MCF 10A (cell line): Measurements from ENCODE around the gene WNT4. TPM values are rescaled to one million over a fixed set of nuclear protein-coding genes. Genes with fewer than 3 reads are reported as not detected.

Experiments used
- BruUV-seq: library from RNA; stranded (reverse); fragments of 400-500 nt; replicated peaks from 2 replicates; lab custom pipeline; 2021; lab: Mats Ljungman, UMichigan
- CTCF ChIA-PET: fragments of 300-600 bp; sonication (Branson Sonifier 250); formaldehyde crosslinking; extraction: SDS; loops from one replicate; lab custom pipeline; 2021; ENCODE audit warnings: antibody characterized with exemption, inconsistent platforms; lab: Yijun Ruan, JAX
- POLR2A ChIA-PET: fragments of 300-600, 350-650 bp; sonication (Branson Sonifier 250); formaldehyde crosslinking; extraction: SDS; loops from one replicate; lab custom pipeline; 2020; ENCODE audit warnings: antibody characterized with exemption, inconsistent platforms; lab: Yijun Ruan, JAX
- DNase-seq: peaks from one replicate; pipeline ENCODE4 v3.0.0-alpha.2; 2018; ENCODE audit not compliant: unreplicated experiment
- H3K27ac Mint-ChIP-seq: one replicate; pipeline ENCODE4 v1.8.0; 2022; ENCODE audit warnings: mild to moderate bottlenecking, low read depth, mixed read lengths; ENCODE audit not compliant: unreplicated experiment
- H3K27me3 Mint-ChIP-seq: one replicate; pipeline ENCODE4 v1.8.0; 2022; ENCODE audit warnings: mixed read lengths; ENCODE audit not compliant: insufficient read depth, unreplicated experiment
- H3K36me3 Mint-ChIP-seq: one replicate; pipeline ENCODE4 v1.8.0; 2022; ENCODE audit warnings: mild to moderate bottlenecking, moderate library complexity, mixed read lengths; ENCODE audit not compliant: insufficient read depth, unreplicated experiment
- H3K4me1 Mint-ChIP-seq: one replicate; pipeline ENCODE4 v1.8.0; 2022; ENCODE audit warnings: mixed read lengths; ENCODE audit not compliant: insufficient read depth, unreplicated experiment
- H3K4me3 Mint-ChIP-seq: one replicate; pipeline ENCODE4 v1.8.0; 2022; ENCODE audit warnings: mild to moderate bottlenecking, moderate library complexity, mixed read lengths; ENCODE audit not compliant: unreplicated experiment
- H3K9me3 Mint-ChIP-seq: one replicate; pipeline ENCODE4 v1.8.0; 2022; ENCODE audit warnings: mixed read lengths; ENCODE audit not compliant: unreplicated experiment
- intact Hi-C: fragments of 100-400 bp; cut with micrococcal nuclease; formaldehyde crosslinking; loops from 2 replicates; pipeline ENCODE4 v1.14.1; 2022
- total RNA-seq: library from RNA; stranded (reverse); gene quantifications from 2 replicates; pipeline ENCODE4 v1.2.3, GENCODE V29; 2022
- TF ChIP-seq, protein P1 (sequence below): fragments of 200-600 bp; IDR thresholded peaks from one replicate; pipeline ENCODE4 v1.8.0; 2022; ENCODE audit warnings: antibody characterized with exemption, mild to moderate bottlenecking; ENCODE audit not compliant: unreplicated experiment

The WNT4 gene
- total RNA-seq, 1 experiment from 2014 or later, result not detected

DNA sequence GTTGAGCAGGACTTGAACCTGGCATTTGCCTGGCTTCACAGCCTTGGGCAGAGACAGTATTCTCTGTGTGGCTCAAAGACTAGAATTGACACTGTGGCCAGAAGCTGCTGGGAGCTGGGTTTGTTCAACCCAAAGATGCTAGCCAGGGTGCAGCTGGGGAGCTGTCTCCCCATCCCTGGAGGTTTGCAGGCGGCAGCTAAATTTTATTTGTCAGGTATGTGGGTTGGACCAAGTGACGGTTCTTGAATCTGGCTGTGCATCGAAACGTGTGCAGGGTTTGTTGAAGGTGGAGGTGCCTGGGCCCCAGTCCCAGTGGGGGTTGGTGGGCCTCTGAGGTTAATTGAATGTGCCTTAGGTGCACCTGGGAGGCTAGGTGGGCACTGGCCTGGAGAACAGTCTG is 11.8 kb downstream of the WNT4 start:
- TF ChIP-seq, protein P1, sequence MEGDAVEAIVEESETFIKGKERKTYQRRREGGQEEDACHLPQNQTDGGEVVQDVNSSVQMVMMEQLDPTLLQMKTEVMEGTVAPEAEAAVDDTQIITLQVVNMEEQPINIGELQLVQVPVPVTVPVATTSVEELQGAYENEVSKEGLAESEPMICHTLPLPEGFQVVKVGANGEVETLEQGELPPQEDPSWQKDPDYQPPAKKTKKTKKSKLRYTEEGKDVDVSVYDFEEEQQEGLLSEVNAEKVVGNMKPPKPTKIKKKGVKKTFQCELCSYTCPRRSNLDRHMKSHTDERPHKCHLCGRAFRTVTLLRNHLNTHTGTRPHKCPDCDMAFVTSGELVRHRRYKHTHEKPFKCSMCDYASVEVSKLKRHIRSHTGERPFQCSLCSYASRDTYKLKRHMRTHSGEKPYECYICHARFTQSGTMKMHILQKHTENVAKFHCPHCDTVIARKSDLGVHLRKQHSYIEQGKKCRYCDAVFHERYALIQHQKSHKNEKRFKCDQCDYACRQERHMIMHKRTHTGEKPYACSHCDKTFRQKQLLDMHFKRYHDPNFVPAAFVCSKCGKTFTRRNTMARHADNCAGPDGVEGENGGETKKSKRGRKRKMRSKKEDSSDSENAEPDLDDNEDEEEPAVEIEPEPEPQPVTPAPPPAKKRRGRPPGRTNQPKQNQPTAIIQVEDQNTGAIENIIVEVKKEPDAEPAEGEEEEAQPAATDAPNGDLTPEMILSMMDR, result no peak
- no peak overlapping the region for H3K27ac Mint-ChIP-seq
- ChIA-PET CTCF (interaction anchor here (0.5 to 4.5 kb wide), 5 partner anchors 144 to 596 kb away, joined by 3 to 30 read pairs (median 3); no protein-coding TSS in a partner anchor), POLR2A (interaction anchor here (0.5 kb wide), 1 partner anchor 21 kb away, joined by 3 read pairs; no protein-coding TSS in a partner anchor)
- DNase-seq, result no peak
- H3K36me3 Mint-ChIP-seq, result no peaks in the 10 kb centered on the region
- no peaks in the 10 kb centered on the region for H3K9me3 Mint-ChIP-seq
- H3K4me1 Mint-ChIP-seq, result no peaks in the 10 kb centered on the region
- H3K27me3 Mint-ChIP-seq, result no peaks in the 10 kb centered on the region
- intact Hi-C loops, result loop anchor here (10.0 kb wide), 1 partner anchor 514 kb away; the partner anchor contains the start of gene C1QC
- BruUV-seq, result no TSS peak
- H3K4me3 Mint-ChIP-seq, result no peak overlapping the region

DNA sequence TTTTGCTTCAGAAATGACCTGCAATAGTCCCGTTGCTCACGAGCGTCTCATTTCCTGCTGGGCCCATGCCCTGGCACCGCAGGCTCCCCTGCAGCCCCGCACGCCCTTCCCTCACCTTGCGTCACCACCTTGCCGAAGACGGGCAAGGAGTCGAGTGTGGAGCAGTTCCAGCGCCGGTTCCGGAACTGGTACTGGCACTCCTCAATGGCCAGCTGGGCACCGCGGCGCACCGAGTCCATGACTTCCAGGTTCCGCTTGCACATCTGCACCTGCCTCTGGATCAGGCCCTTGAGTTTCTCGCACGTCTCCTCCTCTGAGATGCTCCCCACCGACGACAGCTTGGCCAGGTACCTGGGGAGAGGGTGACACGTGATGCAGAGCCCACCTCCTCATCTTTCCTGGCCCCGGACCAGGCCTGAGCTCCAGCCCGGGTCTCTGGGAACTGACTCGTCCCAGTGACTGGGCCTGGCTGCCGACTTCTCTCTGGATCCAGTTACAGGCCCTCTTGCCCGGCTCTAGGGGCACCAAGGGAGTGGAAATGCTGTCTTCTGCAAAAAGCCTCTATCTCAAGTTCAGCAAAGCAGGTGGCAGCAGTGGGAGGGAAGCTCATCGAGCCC is 13.3 kb downstream of the WNT4 start:
- POLR2A ChIA-PET, result interaction anchor here (1.1 kb wide), 1 partner anchor 18 kb away, joined by 3 read pairs; no protein-coding TSS in a partner anchor
- DNase-seq, result no peak
- CTCF ChIA-PET, result interaction anchor here (0.8 to 3.1 kb wide), 4 partner anchors 144 to 513 kb away, joined by 3 to 11 read pairs (median 4); no protein-coding TSS in a partner anchor
- Mint-ChIP-seq H3K27me3 (no peaks in the 10 kb centered on the region), H3K9me3 (no peaks in the 10 kb centered on the region), H3K4me3 (no peak overlapping the region), H3K36me3 (no peaks in the 10 kb centered on the region), H3K27ac (no peak overlapping the region), H3K4me1 (no peaks in the 10 kb centered on the region)
- TF ChIP-seq, protein P1, result no peak
- intact Hi-C loops, result loop anchor here (10.0 kb wide), 1 partner anchor 515 kb away; the partner anchor contains the start of gene C1QC
- no TSS peak for BruUV-seq

DNA sequence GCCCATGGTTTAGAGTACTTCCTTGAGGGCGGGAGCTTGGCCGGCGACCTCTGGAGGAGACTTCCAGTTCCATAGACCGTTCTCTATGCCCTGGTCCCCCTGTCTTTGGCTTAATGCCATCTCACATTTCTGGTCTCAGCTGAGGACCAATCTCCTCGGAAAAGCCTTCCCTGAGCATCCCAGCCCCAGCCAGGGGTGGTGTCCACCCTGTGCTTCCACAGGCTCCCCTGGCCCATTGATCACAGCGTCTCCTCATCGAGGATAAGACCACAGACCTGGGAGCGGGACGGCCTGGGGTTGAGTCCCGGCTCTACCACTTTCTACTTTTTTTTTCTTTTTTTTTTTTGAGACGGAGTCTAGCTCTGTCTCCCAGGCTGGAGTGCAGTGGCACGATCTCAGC is 14.5 kb downstream of the WNT4 start:
- Mint-ChIP-seq H3K9me3 (no peaks in the 10 kb centered on the region), H3K4me1 (no peaks in the 10 kb centered on the region), H3K4me3 (no peak overlapping the region), H3K36me3 (no peaks in the 10 kb centered on the region), H3K27ac (no peak overlapping the region), H3K27me3 (no peaks in the 10 kb centered on the region)
- intact Hi-C loops, result no loop called here
- BruUV-seq, result no TSS peak
- POLR2A ChIA-PET, result no interaction called here
- CTCF ChIA-PET, result interaction anchor here (0.9 to 3.1 kb wide), 3 partner anchors 247 to 505 kb away, joined by 3 to 11 read pairs (median 3); no protein-coding TSS in a partner anchor
- DNase-seq, result no peak
- TF ChIP-seq, protein P1, result no peak

DNA sequence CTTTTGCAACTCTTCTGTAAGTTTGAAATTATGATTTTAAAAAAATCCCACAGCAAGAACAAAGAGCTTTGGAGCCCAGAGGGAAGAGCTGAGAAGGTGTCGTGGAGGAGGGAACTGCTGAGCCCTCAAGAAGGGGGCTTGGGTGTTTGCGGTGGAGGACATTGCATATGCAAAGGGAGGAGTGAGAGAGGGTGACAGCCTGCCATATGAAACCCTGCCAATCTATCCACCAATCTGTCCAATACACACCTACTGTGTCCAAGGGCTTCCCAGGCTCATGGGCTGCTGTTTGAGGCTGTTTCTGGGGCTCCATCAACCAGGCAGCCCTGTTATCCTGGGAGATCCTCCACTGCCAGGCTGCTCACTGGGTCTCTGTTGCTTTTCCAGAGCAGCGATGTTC is 15.2 kb downstream of the WNT4 start:
- ChIA-PET CTCF (interaction anchor here (0.9 to 3.1 kb wide), 2 partner anchors 247 to 289 kb away, joined by 3 to 11 read pairs; no protein-coding TSS in a partner anchor), POLR2A (interaction anchor here (0.6 to 1.0 kb wide), 2 partner anchors 10 to 307 kb away, joined by 3 read pairs; no protein-coding TSS in a partner anchor)
- no TSS peak for BruUV-seq
- H3K27me3 Mint-ChIP-seq, result no peaks in the 10 kb centered on the region
- intact Hi-C loops, result no loop called here
- TF ChIP-seq, protein P1, result no peak
- peaks cover under 1% of the 10 kb centered on the region for H3K36me3 Mint-ChIP-seq
- no peak for DNase-seq
- no peak overlapping the region for H3K4me3 Mint-ChIP-seq
- H3K9me3 Mint-ChIP-seq, result no peaks in the 10 kb centered on the region
- H3K27ac Mint-ChIP-seq, result no peak overlapping the region
- no peaks in the 10 kb centered on the region for H3K4me1 Mint-ChIP-seq
